Activated CD4-positive, alpha-beta T cell treated with anti-CD3 and anti-CD28 coated beads for 48 hours (primary cell): ENCODE data around the gene EIF2S2.

ENCODE experiments used
- DNase-seq: peaks from one replicate; pipeline ENCODE4 v3.0.0-alpha.2; 2020

EIF2S2 gene

GRCh38 chr20:34058831-34059230 is 53.2 kb downstream of the EIF2S2 start:
- no peak for DNase-seq

DNA sequence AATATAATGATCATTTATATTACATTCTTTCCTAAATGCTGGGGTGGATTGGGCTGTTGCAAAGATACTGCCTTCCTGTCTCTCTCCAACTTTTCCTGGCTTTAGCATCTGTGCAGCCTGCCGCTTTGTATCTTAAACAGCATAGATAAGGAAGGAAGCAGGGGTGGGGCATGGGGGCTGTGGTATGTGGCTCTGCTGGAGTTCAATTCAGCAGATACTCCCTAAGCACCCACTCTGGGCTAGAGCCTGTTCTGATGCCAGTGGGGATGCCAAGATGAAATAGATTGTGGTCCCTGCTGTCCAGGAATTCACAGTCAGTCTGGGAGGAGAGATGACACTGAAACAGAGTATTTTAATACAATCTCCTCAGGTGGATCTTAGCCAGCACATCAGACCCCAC is 56.8 kb downstream of the EIF2S2 start:
- no peak for DNase-seq

DNA sequence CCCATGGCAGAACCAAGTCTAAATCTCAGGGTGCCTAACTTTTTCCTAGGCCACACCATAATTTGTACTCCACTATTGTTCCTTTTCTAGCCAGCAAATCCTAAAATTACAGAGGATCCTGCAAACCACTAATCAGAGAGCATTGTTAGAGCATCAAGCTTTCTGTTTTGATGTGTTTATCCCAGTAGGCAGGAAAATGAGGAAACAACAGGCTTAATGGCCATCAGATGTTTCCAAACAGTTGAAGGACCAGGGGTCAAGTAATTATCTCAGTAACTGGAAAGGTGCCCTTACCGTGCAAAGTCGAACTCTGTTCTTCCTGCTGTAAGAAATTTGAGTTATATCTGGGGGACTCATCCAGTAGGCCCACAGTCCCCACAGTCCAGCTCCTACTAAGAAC is 59.6 kb downstream of the EIF2S2 start:
- DNase-seq = no peak

DNA sequence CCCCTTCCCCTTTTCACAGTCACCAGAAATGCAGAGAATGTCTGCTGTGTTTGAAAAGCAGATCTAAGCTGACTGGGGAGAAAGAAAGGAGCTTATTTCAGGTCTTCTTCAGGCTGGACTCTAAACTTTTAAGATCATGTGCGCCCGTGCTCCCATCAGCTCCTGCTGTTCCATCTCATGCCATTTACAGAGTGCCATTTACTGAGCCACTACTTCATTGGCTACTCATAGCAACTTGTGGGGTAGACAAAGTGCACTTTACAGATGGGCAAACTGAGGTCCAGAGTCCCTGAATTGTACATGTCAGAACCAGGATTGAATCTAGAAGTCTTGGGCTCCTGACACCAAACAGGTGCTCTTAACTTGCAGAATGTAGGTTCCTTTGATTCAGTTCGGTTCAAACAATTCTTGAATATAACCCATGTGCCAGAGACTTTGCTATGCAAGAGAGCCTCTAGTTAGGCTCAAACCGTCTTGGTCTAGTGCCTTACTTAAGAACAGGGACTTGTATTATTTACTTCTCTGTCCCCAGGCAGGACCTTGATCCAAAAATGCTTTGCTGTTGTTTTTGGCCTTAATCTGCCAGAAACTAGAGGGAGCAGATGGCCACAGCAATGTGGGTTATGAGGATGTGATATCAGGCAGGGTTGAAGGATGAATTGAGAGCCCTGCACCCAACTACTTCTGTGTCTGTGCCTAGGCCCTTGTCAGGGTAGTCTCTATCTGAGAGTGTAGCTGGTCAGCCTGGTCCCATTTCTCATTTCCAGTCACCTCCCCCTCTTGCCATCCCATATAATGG is 61.9 kb downstream of the EIF2S2 start:
- no peak for DNase-seq

DNA sequence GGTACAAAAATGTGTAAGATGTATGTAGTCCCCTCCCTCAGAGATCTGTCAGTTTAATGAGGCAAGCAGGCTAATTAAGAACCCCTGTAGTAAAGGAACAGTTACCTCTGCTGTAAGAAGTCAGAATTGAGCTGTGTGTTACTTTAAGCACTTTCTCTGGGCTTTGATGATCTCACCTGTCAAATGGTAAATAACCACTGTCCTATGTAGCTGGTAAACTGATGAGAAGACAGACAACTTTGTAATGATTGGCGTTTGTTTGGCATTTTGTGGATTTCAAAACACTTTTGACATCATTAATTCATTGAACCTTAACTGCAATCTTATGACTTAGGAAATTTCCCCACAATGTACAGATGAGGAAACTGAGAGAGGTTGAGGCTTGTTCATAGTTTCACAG is 62.7 kb downstream of the EIF2S2 start:
- DNase-seq = no peak

GRCh38 chr20:34047917-34048316 is 64.1 kb downstream of the EIF2S2 start:
- DNase-seq = no peak

DNA sequence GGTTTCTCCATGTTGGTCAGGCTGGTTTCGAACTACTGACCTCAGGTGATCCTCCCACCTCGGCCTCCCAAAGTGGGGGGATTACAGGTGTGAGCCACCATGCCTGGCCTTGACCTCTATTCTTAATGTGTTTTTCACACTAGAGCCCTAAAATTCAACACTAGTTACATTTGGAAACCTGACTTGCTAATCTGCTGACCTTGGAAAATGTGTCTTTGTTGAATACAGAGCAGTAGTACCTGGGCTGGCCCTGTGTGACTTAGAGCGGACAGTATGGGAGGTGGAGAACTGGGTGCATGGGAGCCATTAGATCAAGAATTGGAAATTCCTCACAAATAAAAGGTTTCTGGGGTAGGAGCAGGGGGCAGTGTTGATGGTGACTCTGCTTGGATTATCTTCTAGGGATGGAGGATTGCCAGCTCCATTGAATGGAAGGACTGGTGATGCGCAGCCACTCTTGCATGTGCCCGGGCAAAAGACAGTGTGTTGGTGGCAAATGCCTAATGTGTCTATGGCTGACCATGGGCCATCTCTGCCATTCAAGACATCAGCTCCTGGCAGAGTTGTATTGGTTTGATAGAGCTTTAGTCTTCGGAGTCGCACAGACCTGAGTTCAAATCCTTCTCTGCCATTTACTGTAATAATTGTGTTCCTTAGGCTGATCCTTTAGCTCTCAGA is 64.9 kb downstream of the EIF2S2 start:
- DNase-seq = no peak

DNA sequence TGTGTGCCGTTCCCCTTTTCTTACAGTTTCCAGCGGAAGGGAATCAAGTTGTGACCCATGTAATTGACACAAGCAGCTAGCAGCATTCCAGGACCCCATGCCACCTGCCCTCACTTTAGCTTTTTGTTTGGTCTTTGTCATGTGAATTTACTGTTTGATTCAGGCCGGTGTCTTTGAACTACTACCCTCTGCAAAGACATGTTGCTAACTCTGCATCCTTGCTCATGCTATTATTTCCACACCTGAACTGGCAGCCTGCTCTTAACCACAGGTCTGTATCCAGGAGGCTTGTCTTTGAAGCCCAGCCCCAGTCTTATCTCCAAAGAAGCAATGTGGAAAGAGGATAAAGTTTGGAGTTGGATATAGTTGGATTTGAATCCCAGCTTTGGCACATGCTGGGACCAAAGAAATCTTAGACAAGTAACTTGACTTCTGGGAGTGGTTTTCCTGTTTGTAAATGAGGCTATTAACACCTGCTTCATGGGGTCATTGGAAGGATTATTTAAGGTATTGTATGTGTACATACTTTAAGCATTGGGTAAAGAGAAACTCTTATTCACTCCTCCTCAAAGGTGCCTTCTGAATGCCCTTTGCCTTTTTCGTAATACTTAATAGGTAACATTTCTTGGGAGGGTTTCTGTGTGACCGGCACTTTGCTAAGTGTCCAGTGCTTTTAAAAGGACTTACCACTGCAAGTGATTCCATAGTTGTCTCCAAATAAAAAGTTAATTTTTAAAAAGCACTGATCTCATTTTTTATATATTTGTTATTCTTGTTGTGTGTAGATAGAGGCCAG is 65.9 kb downstream of the EIF2S2 start:
- DNase-seq = no peak

DNA sequence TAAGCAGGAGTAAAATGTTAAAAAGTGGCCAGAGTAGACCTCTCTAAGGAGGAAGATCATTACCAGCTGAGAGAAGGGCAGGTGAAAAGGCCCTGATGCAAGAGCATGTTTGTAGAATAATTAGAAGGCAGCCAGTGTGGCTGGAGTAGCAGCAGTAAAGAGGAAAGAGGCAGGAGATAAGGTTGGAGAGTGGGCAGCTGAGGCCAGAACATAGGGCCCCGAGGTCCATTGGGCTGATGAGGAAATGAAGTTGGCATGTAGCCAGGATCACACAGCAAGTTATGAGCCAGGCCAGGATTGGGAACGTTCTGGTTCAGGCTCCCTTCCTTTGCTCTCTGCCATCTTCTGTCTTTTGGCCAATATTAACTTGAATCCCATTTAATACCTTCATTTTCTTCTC is 66.7 kb downstream of the EIF2S2 start:
- no peak for DNase-seq

DNA sequence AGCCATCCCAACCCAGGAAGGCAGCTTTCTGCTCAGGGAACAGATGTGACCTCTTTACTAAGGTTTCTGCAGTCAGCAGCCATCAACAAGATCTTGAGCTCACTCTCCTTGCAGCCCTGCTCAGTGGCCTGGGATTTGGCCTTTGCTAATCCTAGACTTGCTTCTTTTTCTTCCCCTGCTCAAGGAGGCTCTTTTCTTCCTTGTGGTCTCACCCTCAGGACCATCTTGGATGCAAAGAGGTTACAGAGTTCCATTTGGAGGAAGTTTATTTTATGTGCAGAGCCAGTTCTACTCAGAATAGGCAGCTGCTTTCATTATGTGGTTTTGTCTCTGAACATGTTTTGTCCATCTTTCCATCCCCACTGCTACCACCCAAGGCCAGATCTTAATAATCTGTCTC is 69.0 kb downstream of the EIF2S2 start:
- DNase-seq = no peak

DNA sequence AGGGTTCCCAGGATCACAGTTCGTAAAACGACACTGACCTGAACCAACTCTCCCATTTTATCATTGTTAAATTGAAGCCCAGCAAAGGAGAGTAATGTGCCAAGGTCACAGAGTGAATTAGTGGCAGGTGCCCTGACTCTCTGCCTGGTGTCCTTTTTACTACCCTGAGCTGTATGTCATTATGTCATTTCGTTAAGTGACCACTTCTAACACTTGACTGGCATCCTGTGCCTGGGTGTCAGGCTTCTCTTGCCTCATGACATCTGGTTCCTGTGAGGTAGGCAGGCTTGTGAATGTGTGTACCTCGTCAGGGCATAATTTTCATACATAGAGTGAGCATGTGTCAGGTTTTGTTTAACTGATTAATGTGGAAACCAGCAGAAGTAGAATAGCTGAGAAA is 69.8 kb downstream of the EIF2S2 start:
- DNase-seq = no peak

- no peak for DNase-seq
Measured at GRCh38 chr20:34041226-34041625, 70.8 kb downstream of the EIF2S2 start.

DNA sequence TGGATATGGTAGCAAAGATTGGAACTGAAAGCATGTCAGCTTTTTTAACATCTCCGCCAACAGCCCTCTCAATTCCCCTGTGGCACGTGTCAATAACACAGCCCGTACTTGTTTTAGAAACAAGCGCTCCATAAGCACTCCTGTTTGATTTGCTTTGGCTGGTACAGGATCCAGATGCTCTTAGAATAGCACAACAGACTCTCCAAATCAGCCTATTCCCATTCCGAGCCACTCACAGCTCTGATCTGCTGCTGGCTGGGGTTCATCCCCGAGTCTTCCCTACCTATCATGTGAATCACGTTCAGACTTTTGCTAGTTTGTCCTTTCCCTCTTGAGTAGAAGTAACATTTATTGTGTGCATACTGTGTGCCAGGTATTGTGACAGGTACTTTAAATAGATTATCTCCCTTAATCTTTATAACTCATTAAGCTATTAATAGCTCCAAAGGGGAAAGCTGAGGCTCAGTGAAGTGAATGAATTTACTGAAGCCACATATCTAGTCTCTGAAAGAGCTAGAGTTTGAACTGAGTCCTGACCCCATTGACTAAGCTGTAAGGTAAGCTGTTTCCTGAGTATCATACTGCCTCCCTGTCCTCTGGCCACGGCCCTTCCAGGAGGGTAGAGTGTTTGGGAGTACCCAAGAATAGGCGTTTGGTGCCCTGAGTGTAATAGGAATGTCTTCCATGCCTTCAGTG is 71.6 kb downstream of the EIF2S2 start:
- no peak for DNase-seq
